Measurements from ENCODE around the gene ADM.

ADM gene

DNA sequence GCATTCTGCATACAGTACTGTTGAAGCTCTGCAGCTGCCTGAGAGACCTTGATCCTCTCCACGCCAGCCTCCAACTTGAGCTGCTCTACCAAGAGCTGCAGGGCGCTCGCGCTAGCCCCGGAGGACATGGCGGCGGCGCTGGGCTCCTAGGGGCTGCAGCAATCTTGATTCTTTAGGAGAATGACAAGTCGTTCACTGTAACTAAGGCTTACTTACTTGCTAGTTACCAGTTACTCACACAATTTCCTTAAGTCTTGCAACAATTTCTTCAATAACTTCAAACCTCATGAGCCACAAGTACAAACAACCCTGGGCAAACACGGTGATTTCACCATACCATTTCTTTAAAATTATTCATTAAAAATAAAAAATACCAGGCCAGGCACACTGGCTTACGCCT lies 32.7 kb upstream of the ADM start:
- H2AFZ ChIP-seq (ENCODE audit: low read depth): no peak overlapping the region
- no peak overlapping the region for H3K4me2 ChIP-seq
- no peaks in the 10 kb centered on the region for H3K79me2 ChIP-seq (ENCODE audit: insufficient read depth, low read depth)
- H3K4me1 ChIP-seq (ENCODE audit: low read depth, poor library complexity, severe bottlenecking): no peaks in the 10 kb centered on the region
- H3K4me3 ChIP-seq (IDR thresholded peaks at IDR 0.05; ENCODE audit: insufficient read depth, low read depth, low read length): no peak overlapping the region
- H3K36me3 ChIP-seq (ENCODE audit: insufficient read depth): no peaks in the 10 kb centered on the region
- TF ChIP-seq, protein P1, sequence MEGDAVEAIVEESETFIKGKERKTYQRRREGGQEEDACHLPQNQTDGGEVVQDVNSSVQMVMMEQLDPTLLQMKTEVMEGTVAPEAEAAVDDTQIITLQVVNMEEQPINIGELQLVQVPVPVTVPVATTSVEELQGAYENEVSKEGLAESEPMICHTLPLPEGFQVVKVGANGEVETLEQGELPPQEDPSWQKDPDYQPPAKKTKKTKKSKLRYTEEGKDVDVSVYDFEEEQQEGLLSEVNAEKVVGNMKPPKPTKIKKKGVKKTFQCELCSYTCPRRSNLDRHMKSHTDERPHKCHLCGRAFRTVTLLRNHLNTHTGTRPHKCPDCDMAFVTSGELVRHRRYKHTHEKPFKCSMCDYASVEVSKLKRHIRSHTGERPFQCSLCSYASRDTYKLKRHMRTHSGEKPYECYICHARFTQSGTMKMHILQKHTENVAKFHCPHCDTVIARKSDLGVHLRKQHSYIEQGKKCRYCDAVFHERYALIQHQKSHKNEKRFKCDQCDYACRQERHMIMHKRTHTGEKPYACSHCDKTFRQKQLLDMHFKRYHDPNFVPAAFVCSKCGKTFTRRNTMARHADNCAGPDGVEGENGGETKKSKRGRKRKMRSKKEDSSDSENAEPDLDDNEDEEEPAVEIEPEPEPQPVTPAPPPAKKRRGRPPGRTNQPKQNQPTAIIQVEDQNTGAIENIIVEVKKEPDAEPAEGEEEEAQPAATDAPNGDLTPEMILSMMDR (conservative IDR thresholded peaks at IDR 0.05; ENCODE audit: low read depth, low read length): no peak
- H3K9ac ChIP-seq: no peak overlapping the region
- H3K27ac ChIP-seq: no peak overlapping the region
- H3K27me3 ChIP-seq (ENCODE audit: insufficient read depth, low read depth): no peaks in the 10 kb centered on the region
- H4K20me1 ChIP-seq (ENCODE audit: insufficient read depth): no peaks in the 10 kb centered on the region

DNA sequence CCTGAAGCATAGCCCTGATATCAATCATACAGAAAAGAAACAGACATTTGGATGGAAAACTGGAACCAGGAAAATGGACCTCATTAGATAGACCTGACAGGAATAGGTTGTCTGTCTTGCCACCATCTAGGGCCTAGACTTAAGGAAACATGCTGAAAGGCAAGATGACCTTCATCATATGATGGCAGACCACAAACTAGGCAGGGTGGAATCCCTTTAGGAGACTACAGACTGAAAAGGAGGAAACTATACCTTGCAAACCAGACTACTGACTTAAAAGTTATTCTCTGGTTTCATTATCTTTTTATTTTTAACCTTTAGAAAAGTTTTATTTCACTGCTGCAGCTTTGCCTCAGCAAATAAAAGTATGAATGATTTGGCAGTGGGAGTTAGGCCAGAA lies 31.1 kb upstream of the ADM start:
- H3K4me2 ChIP-seq: no peak overlapping the region

DNA sequence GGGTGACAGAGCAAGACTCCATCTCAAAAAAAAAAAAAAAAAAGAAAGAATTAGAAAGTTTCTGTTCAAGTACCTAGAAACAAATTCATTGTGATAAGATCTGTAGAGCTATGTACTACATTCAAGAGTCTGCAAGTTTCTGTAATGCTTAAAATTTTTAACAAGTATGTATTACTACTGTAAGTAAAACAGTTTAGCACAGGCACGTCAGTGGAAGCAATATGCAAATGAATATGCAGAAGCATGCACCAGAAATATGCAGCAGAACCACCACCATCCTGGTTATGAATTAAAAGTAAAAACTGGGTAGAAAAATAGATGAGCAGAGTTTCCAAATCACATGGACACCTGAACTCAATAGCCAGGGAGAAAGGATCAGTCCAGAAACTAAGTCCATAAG lies 30.1 kb upstream of the ADM start:
- no peaks in the 10 kb centered on the region for H3K27me3 ChIP-seq (ENCODE audit: insufficient read depth, low read depth)
- H2AFZ ChIP-seq (ENCODE audit: low read depth): no peak overlapping the region
- no peak overlapping the region for H3K4me3 ChIP-seq (IDR thresholded peaks at IDR 0.05; ENCODE audit: insufficient read depth, low read depth, low read length)
- H3K4me1 ChIP-seq (ENCODE audit: low read depth, poor library complexity, severe bottlenecking): no peaks in the 10 kb centered on the region
- H3K27ac ChIP-seq: no peak overlapping the region
- H4K20me1 ChIP-seq (ENCODE audit: insufficient read depth): no peaks in the 10 kb centered on the region
- no peaks in the 10 kb centered on the region for H3K36me3 ChIP-seq (ENCODE audit: insufficient read depth)
- TF ChIP-seq, protein P1 (conservative IDR thresholded peaks at IDR 0.05; ENCODE audit: low read depth, low read length): no peak
- no peak overlapping the region for H3K9ac ChIP-seq
- H3K4me2 ChIP-seq: no peak overlapping the region
- no peaks in the 10 kb centered on the region for H3K79me2 ChIP-seq (ENCODE audit: insufficient read depth, low read depth)

More for the DNA sequence above, 31.1 kb upstream of the ADM start:
- TF ChIP-seq, protein P1 (conservative IDR thresholded peaks at IDR 0.05; ENCODE audit: low read depth, low read length): no peak
- H3K27me3 ChIP-seq (ENCODE audit: insufficient read depth, low read depth): no peaks in the 10 kb centered on the region
- H3K4me1 ChIP-seq (ENCODE audit: low read depth, poor library complexity, severe bottlenecking): no peaks in the 10 kb centered on the region
- no peak overlapping the region for H3K9ac ChIP-seq
- no peak overlapping the region for H3K27ac ChIP-seq
- no peak overlapping the region for H3K4me3 ChIP-seq (IDR thresholded peaks at IDR 0.05; ENCODE audit: insufficient read depth, low read depth, low read length)
- no peaks in the 10 kb centered on the region for H3K36me3 ChIP-seq (ENCODE audit: insufficient read depth)
- no peaks in the 10 kb centered on the region for H4K20me1 ChIP-seq (ENCODE audit: insufficient read depth)
- no peak overlapping the region for H2AFZ ChIP-seq (ENCODE audit: low read depth)
- H3K79me2 ChIP-seq (ENCODE audit: insufficient read depth, low read depth): no peaks in the 10 kb centered on the region

DNA sequence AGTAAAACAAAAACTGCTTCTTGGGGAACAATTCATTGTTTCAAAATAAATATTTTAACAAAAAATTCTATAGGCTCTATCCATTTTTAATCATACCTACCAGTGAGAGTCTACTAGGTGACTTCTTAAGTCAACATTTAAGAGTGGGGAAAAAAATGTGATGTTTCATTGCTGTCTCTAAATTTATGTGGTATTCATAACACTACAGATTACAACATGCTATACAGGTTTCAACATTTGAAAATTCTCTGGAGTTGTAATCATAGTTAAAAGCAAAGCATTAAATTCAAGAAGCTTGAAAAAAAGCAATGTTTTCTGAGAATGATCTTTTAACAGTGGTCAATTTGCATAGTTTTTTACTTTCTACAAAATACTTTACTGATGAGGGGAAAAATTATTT lies 29.2 kb upstream of the ADM start:
- Histone ChIP-seq H3K79me2 (ENCODE audit: insufficient read depth, low read depth) (no peaks in the 10 kb centered on the region), H3K4me2 (no peak overlapping the region), H3K36me3 (ENCODE audit: insufficient read depth) (no peaks in the 10 kb centered on the region), H3K27ac (no peak overlapping the region), H3K4me3 (IDR thresholded peaks at IDR 0.05; ENCODE audit: insufficient read depth, low read depth, low read length) (no peak overlapping the region), H3K4me1 (ENCODE audit: low read depth, poor library complexity, severe bottlenecking) (no peaks in the 10 kb centered on the region), H2AFZ (ENCODE audit: low read depth) (no peak overlapping the region), H3K9ac (no peak overlapping the region), H4K20me1 (ENCODE audit: insufficient read depth) (no peaks in the 10 kb centered on the region), H3K27me3 (ENCODE audit: insufficient read depth, low read depth) (no peaks in the 10 kb centered on the region)
- TF ChIP-seq, protein P1 (conservative IDR thresholded peaks at IDR 0.05; ENCODE audit: low read depth, low read length): no peak

Measured in KMS-11 (cell line).